HG03159 (cell line): ENCODE measurements around the gene TCF7L2.

Experiments used
- ATAC-seq: cut with Tn5 transposase; IDR thresholded peaks from one replicate; pipeline ENCODE4 v1.9.1; 2021; ENCODE audit warnings: mild to moderate bottlenecking, moderate library complexity; ENCODE audit not compliant: unreplicated experiment

The TCF7L2 gene

GRCh38 chr10:113175176-113175575 is 225.1 kb downstream of the TCF7L2 start:
- no peak for ATAC-seq

GRCh38 chr10:113175756-113176651 is 226.0 kb downstream of the TCF7L2 start:
- ATAC-seq, result no peak

- ATAC-seq, result no peak
Measured at GRCh38 chr10:113176652-113177155, 226.7 kb downstream of the TCF7L2 start.

- no peak for ATAC-seq
Measured at GRCh38 chr10:113177156-113177935, 227.3 kb downstream of the TCF7L2 start.

- ATAC-seq, result no peak
Measured at GRCh38 chr10:113177936-113178335, 227.9 kb downstream of the TCF7L2 start.

- no peak for ATAC-seq
Measured at GRCh38 chr10:113178771-113179170, 228.7 kb downstream of the TCF7L2 start.

- ATAC-seq, result no peak
Measured at GRCh38 chr10:113179265-113179664, 229.2 kb downstream of the TCF7L2 start.

GRCh38 chr10:113179966-113180365 is 229.9 kb downstream of the TCF7L2 start:
- ATAC-seq, result no peak

GRCh38 chr10:113180401-113181154 is 230.5 kb downstream of the TCF7L2 start:
- no peak for ATAC-seq

GRCh38 chr10:113182154-113182553 is 232.1 kb downstream of the TCF7L2 start:
- ATAC-seq, result no peak

- no peak for ATAC-seq
Measured at GRCh38 chr10:113183573-113183972, 233.5 kb downstream of the TCF7L2 start.

GRCh38 chr10:113187063-113187777 is 237.2 kb downstream of the TCF7L2 start:
- ATAC-seq, result no peak

- no peak for ATAC-seq
Measured at GRCh38 chr10:113199459-113199858, 249.4 kb downstream of the TCF7L2 start.

GRCh38 chr10:113202011-113202410 is 252.0 kb downstream of the TCF7L2 start:
- no peak for ATAC-seq

- ATAC-seq, result no peak
Measured at GRCh38 chr10:113207924-113208323, 257.9 kb downstream of the TCF7L2 start.

- no peak for ATAC-seq
Measured at GRCh38 chr10:113213035-113213434, 263.0 kb downstream of the TCF7L2 start.

GRCh38 chr10:113214331-113214730 is 264.3 kb downstream of the TCF7L2 start:
- no peak for ATAC-seq

GRCh38 chr10:113216102-113216501 is 266.1 kb downstream of the TCF7L2 start:
- no peak for ATAC-seq
